Activated CD8-positive, alpha-beta memory T cell treated with anti-CD3 and anti-CD28 coated beads, Interleukin-2, amount 10 ng/mL, durations not matched to agents 7 days and 5 days (primary cell): ENCODE results near the gene CTDP1. TPM values are rescaled to one million over a fixed set of nuclear protein-coding genes. Genes with fewer than 3 reads are reported as not detected.

Source experiments
- ATAC-seq: fragments of 150-1000 bp; cut with Tn5 transposase; one replicate; pipeline ENCODE4 v1.10.0; 2021; ENCODE audit warnings: moderate library complexity
- CTCF ChIA-PET: fragments of 350-600 bp; sonication (Branson Sonifier 250); formaldehyde crosslinking; loops from one replicate; lab custom pipeline; 2021; ENCODE audit warnings: antibody characterized with exemption; lab: Charles Lee
- DNase-seq: peaks from one replicate; pipeline ENCODE4 v3.0.0-alpha.2; 2020
- H3K27ac Mint-ChIP-seq: one replicate; pipeline ENCODE4 v1.8.0; 2021; ENCODE audit warnings: mild to moderate bottlenecking, mixed read lengths
- H3K27me3 Mint-ChIP-seq: one replicate; pipeline ENCODE4 v1.8.0; 2021; ENCODE audit warnings: mixed read lengths
- H3K36me3 Mint-ChIP-seq: one replicate; pipeline ENCODE4 v1.8.0; 2021; ENCODE audit warnings: mild to moderate bottlenecking, mixed read lengths
- H3K4me1 Mint-ChIP-seq: one replicate; pipeline ENCODE4 v1.8.0; 2021; ENCODE audit warnings: mixed read lengths
- H3K4me3 Mint-ChIP-seq: one replicate; pipeline ENCODE4 v1.8.0; 2021; ENCODE audit warnings: mild to moderate bottlenecking, moderate library complexity, mixed read lengths
- H3K9me3 Mint-ChIP-seq: one replicate; pipeline ENCODE4 v1.8.0; 2022; ENCODE audit warnings: low read depth, mixed read lengths
- total RNA-seq, 2 experiments: library from RNA; stranded (reverse); gene quantifications; one replicate each; pipeline ENCODE4 v1.2.3, GENCODE V29; 2021

CTDP1 gene
- total RNA-seq, 2 experiments from 2014 or later: 38.4 to 39.7 TPM

- no peaks in the 10 kb centered on the region for H3K9me3 Mint-ChIP-seq
- DNase-seq: no peak
- peaks cover 2% of the 10 kb centered on the region for H3K27me3 Mint-ChIP-seq
- H3K4me1 Mint-ChIP-seq: no peaks in the 10 kb centered on the region
- ATAC-seq: no peak
- no peak overlapping the region for H3K4me3 Mint-ChIP-seq
- no peaks in the 10 kb centered on the region for H3K36me3 Mint-ChIP-seq
- CTCF ChIA-PET: no interaction called here
- no peak overlapping the region for H3K27ac Mint-ChIP-seq
These were observed 101.8 kb downstream of the CTDP1 start for GRCh38 chr18:79781331-79781941.

DNA sequence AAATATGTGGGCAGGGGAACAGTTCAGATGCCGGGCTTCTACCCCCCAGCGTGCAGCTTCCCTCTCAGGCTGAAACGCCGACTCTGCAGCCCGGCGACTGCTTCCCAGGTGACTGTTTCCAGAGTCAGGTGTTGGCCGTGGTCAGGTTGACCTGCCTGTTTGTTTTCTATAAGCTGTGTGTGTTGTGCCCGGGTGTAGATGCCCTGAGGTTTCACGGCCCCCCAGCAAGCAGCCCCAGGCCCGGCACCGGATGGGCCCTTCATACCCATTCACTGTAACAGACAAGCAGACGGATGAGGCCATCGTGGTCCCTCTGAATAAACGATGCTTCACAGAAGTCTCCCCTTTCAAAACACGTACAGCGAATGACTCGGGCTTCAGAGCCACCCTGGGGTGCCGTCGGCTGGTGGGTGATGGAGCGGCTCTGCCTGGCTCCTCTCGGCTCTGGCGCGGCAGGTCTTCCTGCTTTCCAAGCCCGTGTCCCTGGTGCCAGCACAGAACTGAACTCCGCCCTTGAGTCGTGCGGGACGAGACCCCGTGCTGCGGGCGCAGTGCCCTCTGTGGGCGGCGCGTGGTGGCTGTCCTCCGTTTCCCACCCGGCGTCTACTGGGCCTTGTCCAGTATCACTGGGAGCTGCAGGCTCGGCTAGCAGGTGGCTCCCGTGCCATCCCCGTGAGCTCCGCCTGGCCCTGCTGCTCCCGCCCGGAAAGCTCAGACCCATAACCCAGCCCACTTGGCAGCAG, 103.1 kb downstream of the CTDP1 start:
- ATAC-seq: no peak
- no peaks in the 10 kb centered on the region for H3K36me3 Mint-ChIP-seq
- CTCF ChIA-PET: no interaction called here
- peaks cover 15% of the 10 kb centered on the region for H3K27me3 Mint-ChIP-seq
- H3K4me1 Mint-ChIP-seq: no peaks in the 10 kb centered on the region
- H3K9me3 Mint-ChIP-seq: no peaks in the 10 kb centered on the region
- no peak for DNase-seq
- no peak overlapping the region for H3K4me3 Mint-ChIP-seq
- no peak overlapping the region for H3K27ac Mint-ChIP-seq

DNA sequence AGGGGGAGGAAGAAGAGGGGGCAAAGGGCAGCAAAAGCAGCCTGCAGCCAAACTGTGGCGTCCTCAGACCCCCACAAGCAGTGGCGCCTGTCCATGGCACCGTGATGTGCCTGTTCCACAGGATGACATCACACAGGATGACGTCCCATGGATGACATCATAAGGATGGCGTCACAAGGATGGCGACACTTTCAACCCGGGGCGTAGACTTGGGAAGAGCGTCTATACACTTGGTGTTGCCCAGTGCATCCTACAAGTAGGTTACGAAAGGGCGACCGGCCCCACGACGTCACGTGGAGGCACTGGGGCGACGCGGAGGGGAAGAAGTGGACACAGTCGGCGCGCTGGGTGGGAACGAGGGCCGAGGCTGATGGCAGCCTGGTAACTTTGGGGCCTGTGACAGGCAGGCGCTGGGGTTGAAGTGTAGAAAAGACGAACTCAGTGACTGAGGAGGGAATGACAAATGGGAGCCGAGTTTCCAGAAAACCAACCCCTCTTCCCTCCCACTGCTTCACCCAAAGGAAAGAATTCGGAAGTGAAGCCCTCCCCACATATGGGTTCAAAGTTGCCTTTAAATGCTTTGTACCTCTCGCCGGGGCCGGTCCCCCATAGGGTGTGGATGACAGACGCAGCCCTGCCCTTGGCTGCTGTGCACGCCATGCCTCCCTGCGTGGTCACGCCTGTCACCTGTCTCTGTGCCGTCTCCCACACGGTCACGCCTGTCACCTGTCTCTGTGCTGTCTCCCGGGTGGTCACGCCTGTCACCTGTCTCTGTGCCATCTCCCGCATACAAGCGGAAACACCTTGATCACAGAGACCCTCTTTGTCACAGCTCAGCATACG, 104.7 kb downstream of the CTDP1 start:
- H3K4me3 Mint-ChIP-seq: no peak overlapping the region
- H3K4me1 Mint-ChIP-seq: no peaks in the 10 kb centered on the region
- no peak overlapping the region for H3K27ac Mint-ChIP-seq
- peaks cover 4% of the 10 kb centered on the region for H3K9me3 Mint-ChIP-seq
- peaks cover 4% of the 10 kb centered on the region for H3K36me3 Mint-ChIP-seq
- peaks cover 24% of the 10 kb centered on the region for H3K27me3 Mint-ChIP-seq
- no peak for DNase-seq
- CTCF ChIA-PET: no interaction called here
- ATAC-seq: no peak

- Mint-ChIP-seq H3K36me3 (peaks cover 4% of the 10 kb centered on the region), H3K27me3 (peaks cover 25% of the 10 kb centered on the region), H3K4me1 (no peaks in the 10 kb centered on the region), H3K9me3 (peaks cover 4% of the 10 kb centered on the region), H3K4me3 (no peak overlapping the region), H3K27ac (no peak overlapping the region)
- DNase-seq: no peak
- CTCF ChIA-PET: no interaction called here
- ATAC-seq: no peak
These were observed 105.6 kb downstream of the CTDP1 start for GRCh38 chr18:79784965-79785770.

- ATAC-seq: no peak
These were observed 106.2 kb downstream of the CTDP1 start for GRCh38 chr18:79785831-79786230.

DNA sequence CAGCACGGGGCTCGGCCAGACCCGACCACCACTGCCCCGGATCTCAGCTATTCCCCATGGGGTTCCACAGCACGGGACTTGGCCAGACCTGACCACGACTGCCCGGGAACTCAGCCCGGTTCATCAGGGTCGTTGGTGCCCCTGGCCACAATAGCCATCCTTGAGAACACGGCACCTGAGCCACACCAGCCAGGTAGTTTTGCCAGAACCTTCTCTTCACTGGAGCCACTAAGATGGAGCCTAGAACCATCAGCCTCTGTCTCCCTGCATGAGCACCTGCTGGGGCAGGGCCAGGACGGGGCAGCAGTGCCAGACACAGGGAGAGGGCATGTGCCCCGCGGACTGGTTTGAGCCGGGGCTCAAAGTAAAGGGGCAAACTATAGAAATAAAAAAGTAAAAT, 106.7 kb downstream of the CTDP1 start:
- Mint-ChIP-seq H3K27ac (no peak overlapping the region), H3K4me1 (peaks cover 3% of the 10 kb centered on the region), H3K36me3 (peaks cover 4% of the 10 kb centered on the region), H3K27me3 (peaks cover 36% of the 10 kb centered on the region), H3K9me3 (peaks cover 4% of the 10 kb centered on the region), H3K4me3 (no peak overlapping the region)
- no peak for ATAC-seq
- CTCF ChIA-PET: no interaction called here
- no peak for DNase-seq

More at GRCh38 chr18:79785831-79786230, 106.2 kb downstream of the CTDP1 start:
- H3K27ac Mint-ChIP-seq: no peak overlapping the region
- H3K4me3 Mint-ChIP-seq: no peak overlapping the region
- H3K27me3 Mint-ChIP-seq: peaks cover 32% of the 10 kb centered on the region
- DNase-seq: no peak
- CTCF ChIA-PET: no interaction called here
- H3K9me3 Mint-ChIP-seq: peaks cover 4% of the 10 kb centered on the region
- H3K4me1 Mint-ChIP-seq: no peaks in the 10 kb centered on the region
- peaks cover 4% of the 10 kb centered on the region for H3K36me3 Mint-ChIP-seq

DNA sequence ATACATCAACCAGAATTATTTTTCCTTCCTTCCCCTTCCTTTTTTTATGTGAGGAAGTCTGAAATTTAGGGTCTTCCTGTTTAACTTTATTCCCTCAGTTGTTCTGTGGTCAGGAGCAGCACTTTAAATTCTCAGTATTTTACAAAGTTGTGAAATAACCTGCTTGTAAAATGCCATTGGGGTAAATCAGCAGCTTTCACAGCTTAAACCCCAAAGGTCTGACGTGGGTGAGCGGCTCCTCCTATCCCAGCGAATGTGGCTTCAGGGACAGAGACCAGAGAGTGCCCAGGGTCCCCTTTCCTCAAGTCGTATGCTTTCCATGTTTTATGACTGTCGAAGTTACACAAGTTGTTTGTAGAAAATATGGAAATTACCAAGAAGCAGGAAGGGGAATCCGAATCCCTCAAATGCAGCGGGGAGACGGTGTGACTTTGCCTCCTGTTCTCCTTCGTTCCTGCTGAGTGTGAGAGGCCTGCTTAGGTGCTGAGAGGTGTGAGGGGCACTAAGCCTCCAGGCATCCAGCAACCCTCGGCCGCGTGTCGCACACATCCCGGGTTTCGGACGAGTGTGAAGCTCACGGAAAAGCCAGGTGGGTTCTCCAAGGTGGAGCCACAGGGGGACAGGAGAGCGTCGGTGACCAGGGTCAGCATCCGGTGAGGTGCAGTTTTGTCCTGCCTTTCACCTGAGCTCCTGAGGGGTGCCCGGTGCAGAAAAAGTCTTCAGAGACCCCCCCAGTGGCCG, 107.4 kb downstream of the CTDP1 start:
- no peak for ATAC-seq
- H3K4me3 Mint-ChIP-seq: no peak overlapping the region
- peaks cover 43% of the 10 kb centered on the region for H3K27me3 Mint-ChIP-seq
- H3K27ac Mint-ChIP-seq: no peak overlapping the region
- peaks cover 4% of the 10 kb centered on the region for H3K9me3 Mint-ChIP-seq
- DNase-seq: no peak
- H3K4me1 Mint-ChIP-seq: peaks cover 7% of the 10 kb centered on the region
- H3K36me3 Mint-ChIP-seq: peaks cover 4% of the 10 kb centered on the region
- CTCF ChIA-PET: no interaction called here

- DNase-seq: no peak
- no peak overlapping the region for H3K27ac Mint-ChIP-seq
These were observed 107.9 kb downstream of the CTDP1 start for GRCh38 chr18:79787527-79787864.

GRCh38 chr18:79787865-79788733, 108.5 kb downstream of the CTDP1 start:
- Mint-ChIP-seq H3K27me3 (peaks cover 54% of the 10 kb centered on the region), H3K4me3 (no peak overlapping the region), H3K4me1 (peaks cover 7% of the 10 kb centered on the region), H3K36me3 (peaks cover 4% of the 10 kb centered on the region), H3K9me3 (peaks cover 4% of the 10 kb centered on the region), H3K27ac (no peak overlapping the region)
- no peak for ATAC-seq
- DNase-seq: no peak
- CTCF ChIA-PET: no interaction called here

More at GRCh38 chr18:79787527-79787864, 107.9 kb downstream of the CTDP1 start:
- Mint-ChIP-seq H3K4me1 (peaks cover 7% of the 10 kb centered on the region), H3K4me3 (no peak overlapping the region), H3K36me3 (peaks cover 4% of the 10 kb centered on the region), H3K9me3 (peaks cover 4% of the 10 kb centered on the region), H3K27me3 (peaks cover 48% of the 10 kb centered on the region)
- ATAC-seq: no peak
- CTCF ChIA-PET: no interaction called here

DNA sequence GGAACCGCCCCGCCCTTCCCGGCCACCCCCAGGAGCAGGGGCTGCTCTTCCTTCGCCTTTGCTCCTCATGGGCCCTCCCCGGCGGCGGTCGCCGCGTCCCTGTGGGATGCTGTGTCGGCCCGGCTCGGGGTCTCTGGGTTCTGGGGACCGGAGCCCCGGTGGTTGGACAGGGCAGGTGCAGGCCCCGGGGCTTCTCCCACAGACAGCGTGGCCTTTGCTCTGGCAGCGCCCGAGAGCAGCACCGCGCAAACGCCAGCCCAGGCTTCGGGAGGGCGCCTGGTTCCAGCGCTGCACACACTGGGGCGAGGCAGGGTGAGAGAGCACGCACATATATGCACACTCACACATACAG, 109.1 kb downstream of the CTDP1 start:
- Mint-ChIP-seq H3K27ac (no peak overlapping the region), H3K27me3 (peaks cover 58% of the 10 kb centered on the region), H3K36me3 (peaks cover 4% of the 10 kb centered on the region), H3K9me3 (peaks cover 4% of the 10 kb centered on the region), H3K4me1 (peaks cover 7% of the 10 kb centered on the region), H3K4me3 (no peak overlapping the region)
- DNase-seq (no peak), ATAC-seq (no peak)
- CTCF ChIA-PET: no interaction called here

- no peak overlapping the region for H3K27ac Mint-ChIP-seq
- ATAC-seq: no peak
- no peak overlapping the region for H3K4me3 Mint-ChIP-seq
- peaks cover 4% of the 10 kb centered on the region for H3K36me3 Mint-ChIP-seq
- peaks cover 7% of the 10 kb centered on the region for H3K4me1 Mint-ChIP-seq
- DNase-seq: no peak
- CTCF ChIA-PET: no interaction called here
- H3K9me3 Mint-ChIP-seq: peaks cover 4% of the 10 kb centered on the region
- peaks cover 58% of the 10 kb centered on the region for H3K27me3 Mint-ChIP-seq
These were observed 109.7 kb downstream of the CTDP1 start for GRCh38 chr18:79789091-79789891.
